Stimulated activated CD4-positive, alpha-beta T cell treated with anti-CD3 and anti-CD28 coated beads, Interleukin-4, amount 100 ng/mL, for 24 hours (primary cell): ENCODE data around the gene DYNC2H1.

Experiments used
- DNase-seq: peaks from one replicate; pipeline ENCODE4 v3.0.0-alpha.2; 2020

The DYNC2H1 gene

DNA sequence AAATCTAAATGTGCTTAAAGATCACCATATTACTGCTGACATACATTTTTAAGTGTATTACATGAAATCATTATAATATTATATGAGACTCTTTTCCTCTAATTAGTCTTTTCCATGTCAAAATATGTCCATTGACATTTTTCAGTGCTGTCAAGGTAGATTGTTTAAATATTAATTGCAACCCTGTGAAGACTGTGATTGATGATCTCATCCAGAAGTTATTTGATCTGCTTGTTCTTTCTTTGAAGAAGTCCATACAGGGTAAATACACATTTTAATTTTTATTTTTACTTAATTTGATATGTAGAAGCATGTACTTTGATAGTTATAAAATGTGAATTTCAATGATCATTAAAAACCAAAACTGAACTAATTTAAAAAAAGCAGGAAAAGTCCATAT is 38.4 kb downstream of the DYNC2H1 start:
- no peak for DNase-seq

DNA sequence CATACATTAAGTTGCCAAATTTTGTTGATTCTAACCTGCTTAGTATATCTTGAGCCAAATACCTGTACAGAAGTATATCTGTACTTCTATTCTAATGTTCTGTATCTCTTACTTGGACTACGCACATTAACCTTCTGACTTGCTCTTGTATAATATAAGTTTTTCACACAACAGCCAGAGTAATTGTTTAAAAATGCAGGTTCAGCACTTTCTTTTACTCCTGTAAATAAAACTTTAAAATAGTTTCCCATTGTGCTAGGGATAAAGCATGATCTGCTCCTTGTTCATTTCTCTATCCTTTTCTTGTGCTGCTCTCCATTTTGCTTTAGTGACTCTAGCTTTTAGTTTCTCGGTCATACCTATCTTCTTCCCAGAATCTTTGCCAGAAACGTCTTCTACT is 48.3 kb downstream of the DYNC2H1 start:
- DNase-seq, result no peak

DNA sequence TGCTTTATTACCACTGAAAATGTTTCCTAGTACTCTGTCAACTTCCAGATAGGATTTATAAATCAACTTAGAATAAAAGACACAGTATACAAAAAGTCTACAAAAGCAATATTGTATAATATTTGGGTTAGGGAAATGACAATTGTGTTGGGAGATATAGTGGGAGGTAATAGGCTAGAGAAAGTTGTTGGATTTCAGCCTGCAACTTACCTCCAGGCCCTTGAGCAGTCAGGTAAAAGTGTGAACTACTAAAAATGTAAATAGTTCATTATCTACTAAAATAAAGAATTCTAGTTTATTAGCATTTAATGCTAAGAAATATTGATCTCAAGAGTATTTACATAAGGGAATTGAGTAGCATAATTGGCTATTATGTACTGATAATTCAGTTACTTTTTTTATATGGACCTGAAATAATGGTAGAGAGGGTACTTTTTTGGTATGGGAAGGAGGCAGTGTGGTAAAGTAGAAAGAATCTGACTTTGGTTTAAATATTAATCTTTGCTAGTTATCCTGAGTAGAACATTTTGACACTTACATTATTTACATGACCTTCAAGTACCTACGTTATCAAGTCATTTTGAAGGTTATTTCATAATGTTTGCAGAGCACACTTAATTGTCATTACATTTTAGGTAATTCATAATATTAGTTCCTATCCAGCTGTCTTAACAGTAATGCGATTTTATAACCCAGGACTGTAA is 55.0 kb downstream of the DYNC2H1 start:
- DNase-seq, result no peak

GRCh38 chr11:103167166-103167565 is 57.9 kb downstream of the DYNC2H1 start:
- no peak for DNase-seq

GRCh38 chr11:103170865-103171264 is 61.6 kb downstream of the DYNC2H1 start:
- no peak for DNase-seq

GRCh38 chr11:103175461-103176129 is 66.4 kb downstream of the DYNC2H1 start:
- no peak for DNase-seq

DNA sequence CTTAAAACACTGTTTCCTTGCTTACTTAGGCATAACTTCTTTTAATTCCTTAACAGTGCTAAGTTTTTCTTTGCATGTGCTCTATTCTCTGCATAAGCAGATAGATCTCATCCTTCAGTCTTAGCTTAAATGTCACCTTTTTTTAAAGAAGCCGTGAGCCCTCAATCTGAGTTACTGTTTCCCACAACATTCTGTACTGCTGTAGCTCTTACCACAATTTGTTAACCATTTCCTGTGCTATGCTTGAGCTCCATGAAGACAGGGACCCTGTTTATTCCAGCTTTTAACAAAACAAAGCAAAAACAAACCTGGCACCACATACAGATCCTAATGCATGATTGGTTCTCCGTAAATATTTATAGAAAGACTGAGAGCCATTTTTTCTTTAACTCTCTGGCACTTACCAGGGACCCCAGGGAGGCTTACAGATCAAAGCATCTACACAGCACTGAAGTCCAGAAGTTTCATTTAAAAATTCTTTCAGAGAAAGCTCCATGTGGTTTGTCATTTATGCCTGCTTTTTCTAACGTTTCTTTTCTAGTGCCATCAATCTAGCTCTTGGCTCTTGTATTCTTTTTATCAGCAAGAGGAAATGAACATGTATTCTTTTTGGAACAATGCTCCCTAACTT is 74.9 kb downstream of the DYNC2H1 start:
- DNase-seq, result no peak

GRCh38 chr11:103202048-103202651 is 92.9 kb downstream of the DYNC2H1 start:
- no peak for DNase-seq

DNA sequence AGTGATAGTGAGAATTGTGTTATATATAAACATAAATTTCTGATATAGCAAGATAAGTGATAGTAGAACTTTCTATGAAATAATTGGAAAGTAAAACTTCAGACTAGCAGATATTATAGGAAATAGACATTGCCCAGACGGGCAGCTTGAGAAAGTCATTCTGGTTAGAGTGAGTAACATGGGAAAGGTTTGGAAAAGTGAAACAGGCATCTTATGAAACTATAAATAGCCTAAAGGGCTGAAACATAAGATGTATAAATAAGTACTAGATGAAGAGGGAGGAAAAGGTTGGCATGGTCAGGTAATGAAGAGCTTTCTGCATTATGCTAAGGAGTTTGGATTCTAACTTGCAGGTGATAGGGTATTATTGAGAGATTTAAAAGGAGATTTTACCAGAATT is 101.3 kb downstream of the DYNC2H1 start:
- no peak for DNase-seq

DNA sequence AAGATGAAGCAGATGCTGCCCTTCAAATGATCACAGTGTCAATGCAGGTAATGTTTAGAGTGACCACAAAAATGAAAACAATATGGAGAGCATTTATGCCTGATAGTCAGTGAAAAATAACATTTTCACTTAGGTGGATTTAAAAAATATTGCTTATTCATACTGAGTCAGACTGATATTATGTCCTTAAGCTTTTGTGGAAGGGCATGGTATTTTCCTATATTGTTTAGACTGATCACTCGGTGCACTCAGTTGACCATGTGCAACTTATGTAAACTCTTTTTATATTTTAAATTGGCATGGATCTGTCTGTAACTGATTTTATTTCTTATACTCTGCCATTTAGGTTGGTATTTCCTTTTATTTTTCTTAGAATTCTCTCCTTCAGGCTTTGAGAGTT is 106.6 kb downstream of the DYNC2H1 start:
- DNase-seq, result no peak

- DNase-seq, result no peak
Observed at GRCh38 chr11:103220133-103220532, 110.9 kb downstream of the DYNC2H1 start.

DNA sequence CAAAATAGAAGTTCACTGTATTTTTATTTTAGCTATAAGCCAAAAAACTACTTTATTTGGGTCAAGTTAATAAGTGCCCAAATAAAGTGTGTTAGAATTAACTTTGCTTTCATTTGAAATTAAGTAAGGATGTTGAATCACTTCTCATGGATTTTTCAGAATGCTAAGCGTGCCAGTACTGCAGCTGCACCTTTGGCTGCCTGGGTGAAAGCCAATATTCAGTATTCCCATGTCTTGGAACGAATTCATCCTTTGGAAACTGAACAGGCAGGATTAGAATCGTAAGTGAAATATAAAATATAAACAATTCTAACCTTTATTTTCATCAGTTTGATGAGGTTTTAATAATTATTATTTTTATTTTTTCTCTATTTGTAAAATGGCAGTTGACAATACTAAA is 113.6 kb downstream of the DYNC2H1 start:
- no peak for DNase-seq

DNA sequence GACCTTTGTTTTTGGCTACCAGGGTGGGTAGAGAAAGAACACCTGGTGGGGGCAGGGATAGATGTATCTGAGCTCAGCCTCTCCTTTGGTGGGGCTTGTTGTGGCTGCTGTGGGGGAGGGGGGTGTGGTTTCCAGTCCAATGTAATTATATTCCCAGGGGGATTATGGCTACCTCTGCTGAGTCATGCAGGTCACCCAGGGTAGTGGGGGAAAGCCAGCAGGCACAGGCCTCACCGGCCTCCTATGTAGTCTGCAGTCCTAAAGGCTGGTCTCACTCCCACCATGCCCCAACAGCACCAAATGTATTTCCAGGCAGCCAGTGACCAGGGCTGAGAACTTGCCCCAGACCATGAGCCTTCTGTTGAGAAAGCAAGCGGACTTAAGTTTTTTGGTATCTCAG is 119.6 kb downstream of the DYNC2H1 start:
- no peak for DNase-seq

DNA sequence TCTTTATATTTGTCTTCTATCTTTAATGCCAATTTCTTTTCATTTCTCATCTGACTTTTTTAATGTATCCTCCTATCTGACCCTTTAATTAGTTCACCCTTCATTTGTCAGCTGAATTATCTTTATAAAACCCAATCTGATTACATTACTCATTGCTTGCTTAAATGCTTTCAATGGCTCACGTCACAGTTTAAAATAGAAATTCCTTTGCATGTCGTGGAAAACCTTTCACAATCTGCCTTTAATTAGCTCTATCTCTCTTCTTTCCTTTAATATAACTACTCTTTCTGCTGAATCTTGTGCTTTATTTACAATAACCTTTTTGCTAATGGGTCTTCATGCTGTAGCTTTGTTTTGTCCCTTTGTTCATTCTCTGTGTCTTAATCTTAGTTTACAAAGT is 125.7 kb downstream of the DYNC2H1 start:
- no peak for DNase-seq

GRCh38 chr11:103241574-103241973 is 132.3 kb downstream of the DYNC2H1 start:
- DNase-seq, result no peak

DNA sequence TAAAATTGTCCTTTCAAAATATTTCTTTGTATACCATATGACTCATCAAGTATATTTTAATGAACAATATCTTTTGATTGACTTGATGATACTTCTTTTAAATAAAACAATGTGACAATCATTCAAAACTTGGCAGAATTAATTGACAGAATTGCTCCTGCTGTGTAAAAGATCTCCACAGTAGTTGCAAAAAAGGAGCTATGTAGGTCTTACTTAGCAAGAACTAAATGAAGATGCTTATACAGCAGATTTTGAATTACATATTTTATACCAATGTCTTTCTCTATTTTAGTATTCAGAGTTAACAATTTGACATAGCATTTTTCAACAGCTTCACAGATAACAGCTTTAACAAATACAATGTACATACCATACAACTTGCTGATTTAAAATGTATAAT is 144.9 kb downstream of the DYNC2H1 start:
- DNase-seq, result no peak

DNA sequence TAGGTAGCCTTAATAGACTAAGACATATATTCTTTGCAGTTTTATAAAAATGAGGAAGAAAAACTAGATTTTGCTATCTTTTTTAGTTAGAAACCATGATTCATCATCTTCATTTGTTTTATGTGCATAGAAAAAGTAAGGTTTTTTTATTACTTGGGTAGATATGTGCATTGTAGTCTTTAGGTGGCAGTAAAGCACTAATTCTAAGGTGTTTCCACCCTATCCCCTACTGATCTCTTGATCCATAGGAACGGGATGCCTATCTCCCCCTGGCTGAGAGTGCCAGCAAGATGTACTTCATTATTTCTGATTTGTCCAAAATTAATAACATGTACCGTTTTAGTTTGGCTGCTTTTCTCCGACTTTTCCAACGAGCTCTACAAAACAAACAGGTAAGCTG is 148.1 kb downstream of the DYNC2H1 start:
- no peak for DNase-seq

- DNase-seq, result no peak
Observed at GRCh38 chr11:103266167-103266831, 157.1 kb downstream of the DYNC2H1 start.

- no peak for DNase-seq
Observed at GRCh38 chr11:103272876-103273275, 163.7 kb downstream of the DYNC2H1 start.

GRCh38 chr11:103274025-103274424 is 164.8 kb downstream of the DYNC2H1 start:
- no peak for DNase-seq

DNA sequence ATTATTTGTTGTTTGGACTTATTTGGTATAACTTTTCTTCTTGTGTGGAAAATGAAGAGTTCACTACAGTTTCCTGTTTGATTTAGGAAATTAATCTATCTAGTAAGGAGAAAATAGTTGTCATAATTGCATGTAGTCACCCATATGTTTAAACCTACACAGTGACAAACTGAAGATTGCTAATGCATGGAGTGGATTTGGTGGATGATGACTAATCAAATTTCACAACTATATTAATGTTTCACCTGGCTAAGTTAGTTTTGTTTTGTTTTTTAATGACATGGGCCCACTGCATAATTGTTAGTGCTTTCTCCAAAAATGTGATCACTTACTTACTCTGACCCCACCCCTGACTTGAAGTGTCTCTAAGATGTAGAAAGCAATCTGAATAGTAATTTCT is 170.6 kb downstream of the DYNC2H1 start:
- no peak for DNase-seq

DNA sequence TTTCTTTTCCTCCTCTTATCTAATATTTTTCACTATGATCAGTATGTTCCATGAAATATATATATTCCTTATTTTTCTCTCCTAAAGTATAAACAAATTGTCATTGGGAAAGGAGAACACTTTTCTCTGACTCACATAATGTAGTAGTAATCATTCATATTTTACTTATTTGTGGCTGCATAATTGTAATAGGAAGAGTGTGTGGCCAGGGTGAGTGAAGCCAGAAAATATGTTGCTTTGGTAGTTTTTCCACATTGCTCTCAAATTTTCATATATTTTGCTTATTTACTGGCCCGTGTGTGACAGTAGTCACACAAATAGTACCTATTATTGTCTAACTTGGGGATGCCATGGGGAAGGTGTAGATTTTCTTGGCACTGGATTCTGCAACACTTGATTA is 172.1 kb downstream of the DYNC2H1 start:
- DNase-seq, result no peak

- no peak for DNase-seq
Observed at GRCh38 chr11:103284260-103284659, 175.0 kb downstream of the DYNC2H1 start.
